GM23338 (cell line): ENCODE results near the gene TSNAX. TPM values are rescaled to one million over a fixed set of nuclear protein-coding genes. Genes with fewer than 3 reads are reported as not detected.

Source experiments
- ATAC-seq: fragments of 200-7000 bp; cut with Tn5 transposase; 3 replicates; pipeline ENCODE4 v1.9.1; 2020
- DNase-seq: peaks from one replicate; pipeline ENCODE4 v3.0.0-alpha.2; 2015; ENCODE audit warnings: low spot score
- H2AFZ ChIP-seq: fragments of 200-600 bp; sonication (generic); 2 replicates; pipeline ENCODE4 v1.8.0; 2016; ENCODE audit warnings: antibody characterized with exemption, mild to moderate bottlenecking, moderate library complexity
- H3F3A ChIP-seq: fragments of 200-600 bp; sonication (generic); replicated peaks from 2 replicates; pipeline ENCODE4 v1.8.0; 2017; ENCODE audit warnings: antibody characterized with exemption, mixed run types, low read depth
- H3K27ac ChIP-seq: fragments of 200-600 bp; sonication (generic); 2 replicates; pipeline ENCODE4 v1.6.1; 2016; ENCODE audit warnings: low read depth
- H3K27me3 ChIP-seq: fragments of 200-600 bp; sonication (generic); 2 replicates; pipeline ENCODE4 v1.8.0; 2016; ENCODE audit warnings: mild to moderate bottlenecking, mixed run types, moderate library complexity; ENCODE audit not compliant: insufficient read depth
- H3K36me3 ChIP-seq: fragments of 200-600 bp; sonication (generic); 2 replicates; pipeline ENCODE4 v1.8.0; 2016; ENCODE audit warnings: mild to moderate bottlenecking; ENCODE audit not compliant: insufficient read depth
- H3K4me1 ChIP-seq: fragments of 200-600 bp; sonication (generic); 2 replicates; pipeline ENCODE4 v1.8.0; 2016; ENCODE audit warnings: mild to moderate bottlenecking, moderate library complexity; ENCODE audit not compliant: insufficient read depth
- H3K4me2 ChIP-seq: fragments of 200-600 bp; sonication (generic); 2 replicates; pipeline ENCODE4 v1.7.1; 2017; ENCODE audit warnings: mixed run types
- H3K4me3 ChIP-seq: fragments of 200-600 bp; sonication (generic); 2 replicates; pipeline ENCODE4 v1.6.1; 2016; ENCODE audit warnings: mixed run types
- H3K79me2 ChIP-seq: fragments of 200-600 bp; sonication (generic); replicated peaks from 2 replicates; pipeline ENCODE4 v1.8.0; 2017; ENCODE audit warnings: mild to moderate bottlenecking; ENCODE audit not compliant: insufficient read depth
- H3K9me2 ChIP-seq: fragments of 200-600 bp; sonication (generic); 2 replicates; pipeline ENCODE4 v1.8.0; 2017; ENCODE audit not compliant: insufficient read depth
- H4K20me1 ChIP-seq: fragments of 200-600 bp; sonication (generic); replicated peaks from 2 replicates; pipeline ENCODE4 v1.8.0; 2017; ENCODE audit warnings: mild to moderate bottlenecking; ENCODE audit not compliant: insufficient read depth
- H3K27ac Mint-ChIP-seq: 2 replicates; pipeline ENCODE4 v1.8.0; 2020; ENCODE audit warnings: inconsistent platforms, mild to moderate bottlenecking, moderate library complexity, mixed read lengths
- H3K27me3 Mint-ChIP-seq: 3 replicates; pipeline ENCODE4 v1.8.0; 2022; ENCODE audit warnings: low read depth, mild to moderate bottlenecking, moderate library complexity, mixed read lengths, inconsistent platforms; ENCODE audit not compliant: insufficient read depth, poor library complexity
- H3K36me3 Mint-ChIP-seq: 3 replicates; pipeline ENCODE4 v1.8.0; 2021; ENCODE audit warnings: low read depth, mild to moderate bottlenecking, inconsistent platforms, moderate library complexity, mixed read lengths
- H3K4me1 Mint-ChIP-seq: 3 replicates; pipeline ENCODE4 v1.8.0; 2020; ENCODE audit warnings: mild to moderate bottlenecking, inconsistent platforms, mixed read lengths
- H3K4me3 Mint-ChIP-seq: 3 replicates; pipeline ENCODE4 v1.8.0; 2021; ENCODE audit warnings: moderate library complexity, mild to moderate bottlenecking, inconsistent platforms, mixed read lengths
- H3K9me3 Mint-ChIP-seq: 3 replicates; pipeline ENCODE4 v1.8.0; 2020; ENCODE audit warnings: moderate library complexity, mild to moderate bottlenecking, inconsistent platforms, mixed read lengths
- CREB1 ChIP-seq: fragments of 250-450 bp; sonication (Bioruptor Pico); IDR thresholded peaks from 2 replicates; pipeline ENCODE4 v1.5.0; 2020; ENCODE audit warnings: low read depth, mild to moderate bottlenecking, moderate library complexity
- CTCF ChIP-seq, 2 experiments: fragments of 200-600 bp in 1 of 2; sonication (generic) in 1 of 2; conservative IDR thresholded peaks; 2 replicates each; pipeline versions ENCODE4 v1.5.1 to v1.6.1; 2016 to 2017; ENCODE audit warnings: antibody characterized with exemption in 2 of 2, low read depth in 2 of 2, mild to moderate bottlenecking in 2 of 2, moderate library complexity in 1 of 2
- ETS1 ChIP-seq: IDR thresholded peaks from 2 replicates; pipeline ENCODE4 v1.6.1; 2016; ENCODE audit warnings: antibody characterized with exemption
- EZH2 ChIP-seq: fragments of 200-600 bp; sonication (generic); IDR thresholded peaks from one replicate; pipeline ENCODE4 v1.8.0; 2017; ENCODE audit warnings: antibody characterized with exemption, mild to moderate bottlenecking, low read depth; ENCODE audit not compliant: unreplicated experiment
- EZH2phosphoT487 ChIP-seq: fragments of 200-600 bp; sonication (generic); IDR thresholded peaks from one replicate; pipeline ENCODE4 v1.8.1; 2018; ENCODE audit warnings: antibody characterized with exemption; ENCODE audit not compliant: unreplicated experiment
- REST ChIP-seq: IDR thresholded peaks from one replicate; pipeline ENCODE4 v1.6.1; 2018; ENCODE audit warnings: antibody characterized with exemption; ENCODE audit not compliant: unreplicated experiment
- ZNF114 ChIP-seq: fragments of 250-450 bp; sonication (Bioruptor Pico); IDR thresholded peaks from 2 replicates; pipeline ENCODE4 v1.5.0; 2020; ENCODE audit warnings: mild to moderate bottlenecking, moderate library complexity
- ZNF462 ChIP-seq: fragments of 250-450 bp; sonication (Bioruptor Pico); IDR thresholded peaks from 2 replicates; pipeline ENCODE4 v1.5.0; 2020; ENCODE audit warnings: mild to moderate bottlenecking, moderate library complexity
- polyA plus RNA-seq: library from polyadenylated mRNA; unstranded; fragments of >200 nt; fragmentation: Nextera tagmentation; extraction: Ambion mirVana; gene quantifications from 2 replicates; pipeline ENCODE4 v1.2.1, GENCODE V29; 2016
- total RNA-seq: library from RNA; depleted of rRNA; stranded (reverse); fragments of >200 nt; shearing (Covaris generic); gene quantifications from 2 replicates; pipeline ENCODE4 v1.2.3, GENCODE V29; 2014

TSNAX gene
- total and polyA plus RNA-seq, 2 experiments from 2014 or later, result 31.5 to 31.7 TPM

GRCh38 chr1:231564373-231564772, 35.9 kb downstream of the TSNAX start:
- Histone ChIP-seq H3K9me2 (no peaks in the 10 kb centered on the region), H3K79me2 (no peaks in the 10 kb centered on the region), H3K4me3 (no peak overlapping the region), H3K27ac (no peak overlapping the region), H4K20me1 (peaks cover 3% of the 10 kb centered on the region; the same call in 1 of the 2 replicates), H3K36me3 (peaks cover 7% of the 10 kb centered on the region; the same call in 1 of the 2 replicates), H3K27me3 (no peaks in the 10 kb centered on the region), H2AFZ (no peak overlapping the region), H3K4me1 (no peaks in the 10 kb centered on the region), H3F3A (no peaks in the 10 kb centered on the region), H3K4me2 (no peak overlapping the region)
- Mint-ChIP-seq H3K4me3 (no peak overlapping the region), H3K27me3 (no peaks in the 10 kb centered on the region), H3K9me3 (no peaks in the 10 kb centered on the region), H3K4me1 (no peaks in the 10 kb centered on the region), H3K36me3 (peaks cover 25% of the 10 kb centered on the region; the same call in 2 of the 3 replicates), H3K27ac (no peak overlapping the region)
- ATAC-seq (no peak), DNase-seq (no peak)
- TF ChIP-seq ZNF114 (CRISPR knock-in tag) (no peak), CREB1 (CRISPR knock-in tag) (no peak), REST (no peak), ETS1 (no peak), ZNF462 (CRISPR knock-in tag) (no peak), CTCF (conservative IDR thresholded peaks at IDR 0.05; ENCODE audit: low read depth in 2 of 2) (no peak), EZH2 (no peak), EZH2phosphoT487 (no peak)
